ENCODE measurements around the gene TUBA1B. TPM values are rescaled to one million over a fixed set of nuclear protein-coding genes. Genes with fewer than 3 reads are reported as not detected.
A peak's percentile ranks its signal among the peaks of the same experiment; 100 is the strongest.

Gene TUBA1B
- total RNA-seq, 1 donor from 2014 or later, result 939 TPM

- peaks cover 32% of the 10 kb centered on the region for H3K4me1 ChIP-seq (ENCODE audit: insufficient read depth, low read length)
- H3K9me3 ChIP-seq (ENCODE audit: insufficient read depth, low read depth, low read length), result no peaks in the 10 kb centered on the region
- Mint-ChIP-seq H3K27me3 (ENCODE audit: low read depth, unreplicated experiment) (peaks cover 36% of the 10 kb centered on the region), H3K36me3 (ENCODE audit: low read depth, unreplicated experiment) (peaks cover 26% of the 10 kb centered on the region), H3K4me1 (ENCODE audit: low read depth, unreplicated experiment) (no peaks in the 10 kb centered on the region), H3K9me3 (ENCODE audit: unreplicated experiment) (no peaks in the 10 kb centered on the region), H3K4me3 (ENCODE audit: unreplicated experiment) (peak overlapping the region; percentile 40), H3K27ac (ENCODE audit: unreplicated experiment) (no peak overlapping the region)
- H3K9ac ChIP-seq (ENCODE audit: low read length), result no peak overlapping the region
- peaks cover 14% of the 10 kb centered on the region for H3K36me3 ChIP-seq (ENCODE audit: insufficient read depth, low read length)
- H3K27me3 ChIP-seq (ENCODE audit: insufficient read depth, low read length), result peaks cover 56% of the 10 kb centered on the region
- H4K20me1 ChIP-seq (ENCODE audit: insufficient read depth, low read length), result peaks cover 44% of the 10 kb centered on the region
- DNase-seq (ENCODE audit: low read depth), result no peak
- FAIRE-seq, result no peak
- H2AFZ ChIP-seq (ENCODE audit: low read depth, low read length), result no peak overlapping the region
- H3K79me2 ChIP-seq (ENCODE audit: insufficient read depth, low read length), result no peaks in the 10 kb centered on the region
- H3K27ac ChIP-seq (ENCODE audit: low read depth, low read length), result no peak overlapping the region
- peak overlapping the region; percentile 19 for H3K4me3 ChIP-seq (ENCODE audit: insufficient read depth, low read depth, low read length)
- H3K4me2 ChIP-seq (ENCODE audit: low read length), result peak overlapping the region; percentile 62
- TF ChIP-seq, protein P1, sequence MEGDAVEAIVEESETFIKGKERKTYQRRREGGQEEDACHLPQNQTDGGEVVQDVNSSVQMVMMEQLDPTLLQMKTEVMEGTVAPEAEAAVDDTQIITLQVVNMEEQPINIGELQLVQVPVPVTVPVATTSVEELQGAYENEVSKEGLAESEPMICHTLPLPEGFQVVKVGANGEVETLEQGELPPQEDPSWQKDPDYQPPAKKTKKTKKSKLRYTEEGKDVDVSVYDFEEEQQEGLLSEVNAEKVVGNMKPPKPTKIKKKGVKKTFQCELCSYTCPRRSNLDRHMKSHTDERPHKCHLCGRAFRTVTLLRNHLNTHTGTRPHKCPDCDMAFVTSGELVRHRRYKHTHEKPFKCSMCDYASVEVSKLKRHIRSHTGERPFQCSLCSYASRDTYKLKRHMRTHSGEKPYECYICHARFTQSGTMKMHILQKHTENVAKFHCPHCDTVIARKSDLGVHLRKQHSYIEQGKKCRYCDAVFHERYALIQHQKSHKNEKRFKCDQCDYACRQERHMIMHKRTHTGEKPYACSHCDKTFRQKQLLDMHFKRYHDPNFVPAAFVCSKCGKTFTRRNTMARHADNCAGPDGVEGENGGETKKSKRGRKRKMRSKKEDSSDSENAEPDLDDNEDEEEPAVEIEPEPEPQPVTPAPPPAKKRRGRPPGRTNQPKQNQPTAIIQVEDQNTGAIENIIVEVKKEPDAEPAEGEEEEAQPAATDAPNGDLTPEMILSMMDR (IDR thresholded peaks at IDR 0.05; ENCODE audit: insufficient read depth, low read depth, low read length), result no peak
- TF ChIP-seq EZH2 (IDR thresholded peaks at IDR 0.05; ENCODE audit: insufficient read depth, low read length), result no peak
These were observed 37.4 kb downstream of the TUBA1B start for GRCh38 chr12:49093792-49094159.

GRCh38 chr12:49092816-49093406 is 38.3 kb downstream of the TUBA1B start:
- DNase-seq (ENCODE audit: low read depth) (no peak), FAIRE-seq (no peak)
- peaks cover 22% of the 10 kb centered on the region for H3K36me3 Mint-ChIP-seq (ENCODE audit: low read depth, unreplicated experiment)
- TF ChIP-seq, protein P1 (IDR thresholded peaks at IDR 0.05; ENCODE audit: insufficient read depth, low read depth, low read length), result no peak
- TF ChIP-seq EZH2 (IDR thresholded peaks at IDR 0.05; ENCODE audit: insufficient read depth, low read length), result no peak
- Histone ChIP-seq H4K20me1 (ENCODE audit: insufficient read depth, low read length) (peaks cover 43% of the 10 kb centered on the region), H3K27me3 (ENCODE audit: insufficient read depth, low read length) (peaks cover 60% of the 10 kb centered on the region), H3K4me1 (ENCODE audit: insufficient read depth, low read length) (peaks cover 32% of the 10 kb centered on the region), H3K9ac (ENCODE audit: low read length) (no peak overlapping the region), H3K79me2 (ENCODE audit: insufficient read depth, low read length) (no peaks in the 10 kb centered on the region), H3K4me2 (ENCODE audit: low read length) (no peak overlapping the region), H2AFZ (ENCODE audit: low read depth, low read length) (no peak overlapping the region), H3K27ac (ENCODE audit: low read depth, low read length) (no peak overlapping the region), H3K9me3 (ENCODE audit: insufficient read depth, low read depth, low read length) (no peaks in the 10 kb centered on the region), H3K4me3 (ENCODE audit: insufficient read depth, low read depth, low read length) (no peak overlapping the region), H3K36me3 (ENCODE audit: insufficient read depth, low read length) (peaks cover 11% of the 10 kb centered on the region)
- H3K4me3 Mint-ChIP-seq (ENCODE audit: unreplicated experiment), result peak overlapping the region; percentile 67
- H3K27me3 Mint-ChIP-seq (ENCODE audit: low read depth, unreplicated experiment), result peaks cover 45% of the 10 kb centered on the region
- H3K9me3 Mint-ChIP-seq (ENCODE audit: unreplicated experiment), result no peaks in the 10 kb centered on the region
- no peak overlapping the region for H3K27ac Mint-ChIP-seq (ENCODE audit: unreplicated experiment)
- peaks cover 3% of the 10 kb centered on the region for H3K4me1 Mint-ChIP-seq (ENCODE audit: low read depth, unreplicated experiment)

GRCh38 chr12:49092086-49092815 is 38.9 kb downstream of the TUBA1B start:
- peaks cover 6% of the 10 kb centered on the region for H3K36me3 ChIP-seq (ENCODE audit: insufficient read depth, low read length)
- peak overlapping the region; percentile 53 for H2AFZ ChIP-seq (ENCODE audit: low read depth, low read length)
- no peak overlapping the region for H3K27ac Mint-ChIP-seq (ENCODE audit: unreplicated experiment)
- FAIRE-seq (no peak), DNase-seq (ENCODE audit: low read depth) (no peak)
- peaks cover 60% of the 10 kb centered on the region for H3K27me3 ChIP-seq (ENCODE audit: insufficient read depth, low read length)
- H3K4me3 Mint-ChIP-seq (ENCODE audit: unreplicated experiment), result peak overlapping the region; percentile 76
- H3K4me1 Mint-ChIP-seq (ENCODE audit: low read depth, unreplicated experiment), result peaks cover 3% of the 10 kb centered on the region
- peak overlapping the region; percentile 25 for H3K4me3 ChIP-seq (ENCODE audit: insufficient read depth, low read depth, low read length)
- H3K27me3 Mint-ChIP-seq (ENCODE audit: low read depth, unreplicated experiment), result peaks cover 45% of the 10 kb centered on the region
- H3K79me2 ChIP-seq (ENCODE audit: insufficient read depth, low read length), result no peaks in the 10 kb centered on the region
- peaks cover 16% of the 10 kb centered on the region for H3K36me3 Mint-ChIP-seq (ENCODE audit: low read depth, unreplicated experiment)
- peaks cover 32% of the 10 kb centered on the region for H3K4me1 ChIP-seq (ENCODE audit: insufficient read depth, low read length)
- H3K4me2 ChIP-seq (ENCODE audit: low read length), result peak overlapping the region; percentile 81
- H3K9me3 ChIP-seq (ENCODE audit: insufficient read depth, low read depth, low read length), result no peaks in the 10 kb centered on the region
- no peak overlapping the region for H3K27ac ChIP-seq (ENCODE audit: low read depth, low read length)
- TF ChIP-seq EZH2 (IDR thresholded peaks at IDR 0.05; ENCODE audit: insufficient read depth, low read length), result no peak
- TF ChIP-seq, protein P1 (IDR thresholded peaks at IDR 0.05; ENCODE audit: insufficient read depth, low read depth, low read length), result peak; percentile 27
- H3K9ac ChIP-seq (ENCODE audit: low read length), result no peak overlapping the region
- H4K20me1 ChIP-seq (ENCODE audit: insufficient read depth, low read length), result peaks cover 37% of the 10 kb centered on the region
- no peaks in the 10 kb centered on the region for H3K9me3 Mint-ChIP-seq (ENCODE audit: unreplicated experiment)

Data from astrocyte (in vitro differentiated cells and primary cell).